Suppressor macrophage treated with lipopolysaccharide for 1 hour (primary cell): Measurements from ENCODE around the gene MED16.
"Not testable (repeated sequence)": the region's sequence is repeated elsewhere in the genome, so short reads cannot be mapped to it uniquely, and the experiment has no call there.

Experiments
- DNase-seq, 3 donors: peaks; one replicate each; pipeline ENCODE4 v3.0.0-alpha.2; 2020 to 2022

MED16 gene

GRCh38 chr19:823565-824121 lies 69.3 kb downstream of the MED16 start:
- peak in 1 of 3 donors; percentile 58 for DNase-seq

GRCh38 chr19:821825-822503 lies 71.0 kb downstream of the MED16 start, which contains the start of gene PLPPR3:
PLPPR3 (minus strand) TSS chr19:821955; CDS start chr19:821559, 396 bp downstream.
- no peak for DNase-seq

- no peak for DNase-seq
Observed at GRCh38 chr19:821231-821824, 71.7 kb downstream of the MED16 start.

GRCh38 chr19:820212-820611 lies 72.8 kb downstream of the MED16 start:
- DNase-seq: not testable (repeated sequence)
